HepG2 (cell line): Measurements from ENCODE around the gene ZNF213. TPM values are rescaled to one million over a fixed set of nuclear protein-coding genes. Genes with fewer than 3 reads are reported as not detected.

Experiments used
- ARNT2 ChIP-seq: sonication (generic); formaldehyde crosslinking; IDR thresholded peaks from 2 replicates; pipeline ENCODE4 v1.8.0; 2022; ENCODE audit warnings: mild to moderate bottlenecking, low read depth, missing genetic modification reagents, moderate library complexity
- ATRX ChIP-seq: sonication (generic); formaldehyde crosslinking; IDR thresholded peaks from 2 replicates; pipeline ENCODE4 v1.4.0; 2020; ENCODE audit warnings: missing genetic modification reagents, borderline replicate concordance
- DPF2 ChIP-seq: sonication (generic); formaldehyde crosslinking; IDR thresholded peaks from 2 replicates; pipeline ENCODE4 v1.4.0; 2020; ENCODE audit warnings: mild to moderate bottlenecking, low read depth, missing genetic modification reagents, borderline replicate concordance
- GABPB1 ChIP-seq: IDR thresholded peaks from 2 replicates; pipeline ENCODE4 v1.6.1; 2016; ENCODE audit warnings: mild to moderate bottlenecking, missing genetic modification reagents, moderate library complexity, missing compliant biosample characterization
- HOXA7 ChIP-seq: sonication (generic); formaldehyde crosslinking; IDR thresholded peaks from 2 replicates; pipeline ENCODE4 v1.8.1; 2022; ENCODE audit warnings: mild to moderate bottlenecking, missing genetic modification reagents, moderate library complexity
- PAXIP1 ChIP-seq: sonication (generic); formaldehyde crosslinking; conservative IDR thresholded peaks from 2 replicates; pipeline ENCODE4 v1.4.0; 2020; ENCODE audit warnings: mild to moderate bottlenecking, missing genetic modification reagents, moderate library complexity
- TCF7L2 ChIP-seq: IDR thresholded peaks from 2 replicates; pipeline ENCODE4 v1.6.1; 2011; ENCODE audit warnings: mild to moderate bottlenecking, low read depth, low read length, moderate library complexity
- ZNF550 ChIP-seq: sonication (generic); formaldehyde crosslinking; IDR thresholded peaks from 2 replicates; pipeline ENCODE4 v1.4.0; 2020; ENCODE audit warnings: mild to moderate bottlenecking, missing genetic modification reagents, borderline replicate concordance
- ZNF576 ChIP-seq: sonication (generic); formaldehyde crosslinking; IDR thresholded peaks from 2 replicates; pipeline ENCODE4 v1.4.0; 2020; ENCODE audit warnings: mild to moderate bottlenecking, missing genetic modification reagents
- ZNF761 ChIP-seq: sonication (generic); formaldehyde crosslinking; conservative IDR thresholded peaks from 2 replicates; pipeline ENCODE4 v1.4.0; 2020; ENCODE audit warnings: mild to moderate bottlenecking, missing genetic modification reagents
- ZSCAN29 ChIP-seq: sonication (generic); formaldehyde crosslinking; conservative IDR thresholded peaks from 2 replicates; pipeline ENCODE4 v1.4.0; 2020; ENCODE audit warnings: mild to moderate bottlenecking, missing genetic modification reagents
- polyA plus RNA-seq, 8 experiments: library from polyadenylated mRNA; depleted of rRNA in 3 of 8; stranded (reverse) in 7 of 8; unstranded in 1 of 8; fragments of >200 nt; fragmentation: Illumina TruSeq in 4 of 8; extraction: Trizol in 4 of 8; gene quantifications; 2 replicates each; pipeline versions ENCODE4 v1.2.1 to v1.2.3, GENCODE V29; 2011 to 2016; ENCODE audit warnings: low read depth in 4 of 8, missing spikeins in 1 of 8, mixed read lengths in 1 of 8; ENCODE audit not compliant: insufficient read depth in 1 of 8
- total RNA-seq, 5 experiments: library from RNA; depleted of rRNA; stranded (reverse); fragments of >200 nt; fragmentation: Illumina TruSeq; extraction: Trizol; gene quantifications; 2 replicates each; pipeline ENCODE4 v1.2.3, GENCODE V29; 2016; ENCODE audit warnings: low read depth in 1 of 5
- TF ChIP-seq, protein P1 (sequence below): sonication (generic); formaldehyde crosslinking; IDR thresholded peaks from 2 replicates; pipeline ENCODE4 v1.4.0; 2020; ENCODE audit warnings: missing genetic modification reagents, borderline replicate concordance
- TF ChIP-seq, protein P2 (sequence below): sonication (generic); formaldehyde crosslinking; IDR thresholded peaks from 2 replicates; pipeline ENCODE4 v1.8.0; 2022; ENCODE audit warnings: mild to moderate bottlenecking, missing genetic modification reagents, borderline replicate concordance
- TF ChIP-seq, protein P3 (sequence below): sonication (generic); formaldehyde crosslinking; IDR thresholded peaks from 2 replicates; pipeline ENCODE4 v1.4.0; 2020; ENCODE audit warnings: missing genetic modification reagents

The ZNF213 gene
- total and polyA plus RNA-seq, 2 of the 13 experiments (the other 11 are each of a cell fraction or from before 2014, with no cell fraction given) = 0.59 to 0.97 TPM

- TF ChIP-seq, protein P1, sequence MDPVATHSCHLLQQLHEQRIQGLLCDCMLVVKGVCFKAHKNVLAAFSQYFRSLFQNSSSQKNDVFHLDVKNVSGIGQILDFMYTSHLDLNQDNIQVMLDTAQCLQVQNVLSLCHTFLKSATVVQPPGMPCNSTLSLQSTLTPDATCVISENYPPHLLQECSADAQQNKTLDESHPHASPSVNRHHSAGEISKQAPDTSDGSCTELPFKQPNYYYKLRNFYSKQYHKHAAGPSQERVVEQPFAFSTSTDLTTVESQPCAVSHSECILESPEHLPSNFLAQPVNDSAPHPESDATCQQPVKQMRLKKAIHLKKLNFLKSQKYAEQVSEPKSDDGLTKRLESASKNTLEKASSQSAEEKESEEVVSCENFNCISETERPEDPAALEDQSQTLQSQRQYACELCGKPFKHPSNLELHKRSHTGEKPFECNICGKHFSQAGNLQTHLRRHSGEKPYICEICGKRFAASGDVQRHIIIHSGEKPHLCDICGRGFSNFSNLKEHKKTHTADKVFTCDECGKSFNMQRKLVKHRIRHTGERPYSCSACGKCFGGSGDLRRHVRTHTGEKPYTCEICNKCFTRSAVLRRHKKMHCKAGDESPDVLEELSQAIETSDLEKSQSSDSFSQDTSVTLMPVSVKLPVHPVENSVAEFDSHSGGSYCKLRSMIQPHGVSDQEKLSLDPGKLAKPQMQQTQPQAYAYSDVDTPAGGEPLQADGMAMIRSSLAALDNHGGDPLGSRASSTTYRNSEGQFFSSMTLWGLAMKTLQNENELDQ (CRISPR knock-in tag) = no peak
- TF ChIP-seq TCF7L2 = no peak
- TF ChIP-seq ZNF761 (CRISPR knock-in tag) = no peak
- TF ChIP-seq PAXIP1 (CRISPR knock-in tag) = peak; percentile 36; the same call in 1 of the 2 replicates
- peak; percentile 97 for TF ChIP-seq GABPB1 (CRISPR knock-in tag)
- peak; percentile 52; the same call in 1 of the 2 replicates for TF ChIP-seq ZNF576 (CRISPR knock-in tag)
- TF ChIP-seq ARNT2 (CRISPR knock-in tag) = 0 out of 2 replicates have a peak, but pooled peaks have one; percentile 31
- TF ChIP-seq, protein P2, sequence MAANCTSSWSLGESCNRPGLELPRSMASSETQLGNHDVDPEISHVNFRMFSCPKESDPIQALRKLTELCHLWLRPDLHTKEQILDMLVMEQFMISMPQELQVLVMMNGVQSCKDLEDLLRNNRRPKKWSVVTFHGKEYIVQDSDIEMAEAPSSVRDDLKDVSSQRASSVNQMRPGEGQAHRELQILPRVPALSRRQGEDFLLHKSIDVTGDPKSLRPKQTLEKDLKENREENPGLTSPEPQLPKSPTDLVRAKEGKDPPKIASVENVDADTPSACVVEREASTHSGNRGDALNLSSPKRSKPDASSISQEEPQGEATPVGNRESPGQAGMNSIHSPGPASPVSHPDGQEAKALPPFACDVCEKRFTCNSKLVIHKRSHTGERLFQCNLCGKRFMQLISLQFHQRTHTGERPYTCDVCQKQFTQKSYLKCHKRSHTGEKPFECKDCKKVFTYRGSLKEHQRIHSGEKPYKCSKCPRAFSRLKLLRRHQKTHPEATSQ = no peak
- TF ChIP-seq ZNF550 = no peak
- TF ChIP-seq DPF2 (CRISPR knock-in tag) = no peak
- TF ChIP-seq, protein P3, sequence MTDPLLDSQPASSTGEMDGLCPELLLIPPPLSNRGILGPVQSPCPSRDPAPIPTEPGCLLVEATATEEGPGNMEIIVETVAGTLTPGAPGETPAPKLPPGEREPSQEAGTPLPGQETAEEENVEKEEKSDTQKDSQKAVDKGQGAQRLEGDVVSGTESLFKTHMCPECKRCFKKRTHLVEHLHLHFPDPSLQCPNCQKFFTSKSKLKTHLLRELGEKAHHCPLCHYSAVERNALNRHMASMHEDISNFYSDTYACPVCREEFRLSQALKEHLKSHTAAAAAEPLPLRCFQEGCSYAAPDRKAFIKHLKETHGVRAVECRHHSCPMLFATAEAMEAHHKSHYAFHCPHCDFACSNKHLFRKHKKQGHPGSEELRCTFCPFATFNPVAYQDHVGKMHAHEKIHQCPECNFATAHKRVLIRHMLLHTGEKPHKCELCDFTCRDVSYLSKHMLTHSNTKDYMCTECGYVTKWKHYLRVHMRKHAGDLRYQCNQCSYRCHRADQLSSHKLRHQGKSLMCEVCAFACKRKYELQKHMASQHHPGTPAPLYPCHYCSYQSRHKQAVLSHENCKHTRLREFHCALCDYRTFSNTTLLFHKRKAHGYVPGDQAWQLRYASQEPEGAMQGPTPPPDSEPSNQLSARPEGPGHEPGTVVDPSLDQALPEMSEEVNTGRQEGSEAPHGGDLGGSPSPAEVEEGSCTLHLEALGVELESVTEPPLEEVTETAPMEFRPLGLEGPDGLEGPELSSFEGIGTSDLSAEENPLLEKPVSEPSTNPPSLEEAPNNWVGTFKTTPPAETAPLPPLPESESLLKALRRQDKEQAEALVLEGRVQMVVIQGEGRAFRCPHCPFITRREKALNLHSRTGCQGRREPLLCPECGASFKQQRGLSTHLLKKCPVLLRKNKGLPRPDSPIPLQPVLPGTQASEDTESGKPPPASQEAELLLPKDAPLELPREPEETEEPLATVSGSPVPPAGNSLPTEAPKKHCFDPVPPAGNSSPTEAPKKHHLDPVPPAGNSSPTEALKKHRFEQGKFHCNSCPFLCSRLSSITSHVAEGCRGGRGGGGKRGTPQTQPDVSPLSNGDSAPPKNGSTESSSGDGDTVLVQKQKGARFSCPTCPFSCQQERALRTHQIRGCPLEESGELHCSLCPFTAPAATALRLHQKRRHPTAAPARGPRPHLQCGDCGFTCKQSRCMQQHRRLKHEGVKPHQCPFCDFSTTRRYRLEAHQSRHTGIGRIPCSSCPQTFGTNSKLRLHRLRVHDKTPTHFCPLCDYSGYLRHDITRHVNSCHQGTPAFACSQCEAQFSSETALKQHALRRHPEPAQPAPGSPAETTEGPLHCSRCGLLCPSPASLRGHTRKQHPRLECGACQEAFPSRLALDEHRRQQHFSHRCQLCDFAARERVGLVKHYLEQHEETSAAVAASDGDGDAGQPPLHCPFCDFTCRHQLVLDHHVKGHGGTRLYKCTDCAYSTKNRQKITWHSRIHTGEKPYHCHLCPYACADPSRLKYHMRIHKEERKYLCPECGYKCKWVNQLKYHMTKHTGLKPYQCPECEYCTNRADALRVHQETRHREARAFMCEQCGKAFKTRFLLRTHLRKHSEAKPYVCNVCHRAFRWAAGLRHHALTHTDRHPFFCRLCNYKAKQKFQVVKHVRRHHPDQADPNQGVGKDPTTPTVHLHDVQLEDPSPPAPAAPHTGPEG = peak; percentile 72; the same call in 1 of the 2 replicates
- no peak for TF ChIP-seq ZSCAN29 (CRISPR knock-in tag)
- no peak for TF ChIP-seq HOXA7
- TF ChIP-seq ATRX (CRISPR knock-in tag) = no peak
Measured at GRCh38 chr16:3106205-3106928, 28.5 kb upstream of the ZNF213 start (continued).
